GM12878 (cell line): ENCODE results near the gene CADM2.

ENCODE experiments used
- CHD1 ChIP-seq: IDR thresholded peaks from 2 replicates; pipeline ENCODE4 v1.6.1; 2012; ENCODE audit warnings: low read depth, low read length, improper control_type of control experiment
- GABPA ChIP-seq: IDR thresholded peaks from 2 replicates; pipeline ENCODE4 v1.6.1; 2014; ENCODE audit warnings: antibody characterized with exemption, low read depth, mild to moderate bottlenecking, inconsistent platforms
- JUND ChIP-seq: IDR thresholded peaks from 2 replicates; pipeline ENCODE4 v1.6.1; 2012; ENCODE audit warnings: low read depth, mild to moderate bottlenecking, low read length, improper control_type of control experiment, moderate library complexity
- MXI1 ChIP-seq: fragments of 150-350 bp; IDR thresholded peaks from 2 replicates; pipeline ENCODE4 v1.6.1; 2011; ENCODE audit warnings: low read depth, mild to moderate bottlenecking, inconsistent platforms, low read length, improper control_type of control experiment
- NBN ChIP-seq: fragments of 450-650 bp; IDR thresholded peaks from 2 replicates; pipeline ENCODE4 v1.6.1; 2016
- PBX3 ChIP-seq: IDR thresholded peaks from 2 replicates; pipeline ENCODE4 v1.6.1; 2011; ENCODE audit warnings: mild to moderate bottlenecking, low read depth, low read length, moderate library complexity; ENCODE audit not compliant: insufficient replicate concordance
- POLR2A ChIP-seq: IDR thresholded peaks from 2 replicates; pipeline ENCODE4 v1.6.1; 2011; ENCODE audit warnings: low read depth, mild to moderate bottlenecking, low read length
- POLR2AphosphoS5 ChIP-seq: IDR thresholded peaks from 2 replicates; pipeline ENCODE4 v1.6.1; 2011; ENCODE audit warnings: mild to moderate bottlenecking, low read length, inconsistent platforms
- SP1 ChIP-seq: IDR thresholded peaks from one replicate; pipeline ENCODE4 v1.6.1; 2011; ENCODE audit warnings: low read depth, low read length
- TAF1 ChIP-seq: IDR thresholded peaks from 2 replicates; pipeline ENCODE4 v1.6.1; 2011; ENCODE audit warnings: mild to moderate bottlenecking, low read depth, low read length, borderline replicate concordance
- TF ChIP-seq, protein P1 (sequence below), 3 experiments: IDR thresholded peaks in 2 of 3; conservative IDR thresholded peaks in 1 of 3; 2 replicates each; pipeline ENCODE4 v1.5.1; 2011; ENCODE audit warnings: low read depth in 3 of 3, low read length in 3 of 3, mild to moderate bottlenecking in 3 of 3, control low read depth in 2 of 3, moderate library complexity in 2 of 3, inconsistent platforms in 1 of 3, mixed read lengths in 1 of 3; ENCODE audit not compliant: control insufficient read depth in 2 of 3, insufficient read depth in 1 of 3; ENCODE audit errors: extremely low read depth in 1 of 3
- TF ChIP-seq, protein P2 (sequence below): IDR thresholded peaks from 2 replicates; pipeline ENCODE4 v1.6.1; 2011; ENCODE audit warnings: low read depth, mild to moderate bottlenecking, low read length, moderate library complexity, borderline replicate concordance; ENCODE audit errors: extremely low read depth
- TF ChIP-seq, protein P3 (sequence below): IDR thresholded peaks from 2 replicates; pipeline ENCODE4 v1.6.1; 2012; ENCODE audit warnings: low read depth, low read length, improper control_type of control experiment

- TF ChIP-seq, protein P1, sequence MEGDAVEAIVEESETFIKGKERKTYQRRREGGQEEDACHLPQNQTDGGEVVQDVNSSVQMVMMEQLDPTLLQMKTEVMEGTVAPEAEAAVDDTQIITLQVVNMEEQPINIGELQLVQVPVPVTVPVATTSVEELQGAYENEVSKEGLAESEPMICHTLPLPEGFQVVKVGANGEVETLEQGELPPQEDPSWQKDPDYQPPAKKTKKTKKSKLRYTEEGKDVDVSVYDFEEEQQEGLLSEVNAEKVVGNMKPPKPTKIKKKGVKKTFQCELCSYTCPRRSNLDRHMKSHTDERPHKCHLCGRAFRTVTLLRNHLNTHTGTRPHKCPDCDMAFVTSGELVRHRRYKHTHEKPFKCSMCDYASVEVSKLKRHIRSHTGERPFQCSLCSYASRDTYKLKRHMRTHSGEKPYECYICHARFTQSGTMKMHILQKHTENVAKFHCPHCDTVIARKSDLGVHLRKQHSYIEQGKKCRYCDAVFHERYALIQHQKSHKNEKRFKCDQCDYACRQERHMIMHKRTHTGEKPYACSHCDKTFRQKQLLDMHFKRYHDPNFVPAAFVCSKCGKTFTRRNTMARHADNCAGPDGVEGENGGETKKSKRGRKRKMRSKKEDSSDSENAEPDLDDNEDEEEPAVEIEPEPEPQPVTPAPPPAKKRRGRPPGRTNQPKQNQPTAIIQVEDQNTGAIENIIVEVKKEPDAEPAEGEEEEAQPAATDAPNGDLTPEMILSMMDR (IDR thresholded peaks at IDR 0.05 in 2 of 3, conservative IDR thresholded peaks at IDR 0.05 in 1 of 3; ENCODE audit: control insufficient read depth in 2 of 3, extremely low read depth in 1 of 3, insufficient read depth in 1 of 3, low read depth in 3 of 3, low read length in 3 of 3), result no peak
- no peak for TF ChIP-seq GABPA
- TF ChIP-seq, protein P2, sequence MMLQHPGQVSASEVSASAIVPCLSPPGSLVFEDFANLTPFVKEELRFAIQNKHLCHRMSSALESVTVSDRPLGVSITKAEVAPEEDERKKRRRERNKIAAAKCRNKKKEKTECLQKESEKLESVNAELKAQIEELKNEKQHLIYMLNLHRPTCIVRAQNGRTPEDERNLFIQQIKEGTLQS, result no peak
- TF ChIP-seq MXI1, result no peak
- no peak for TF ChIP-seq JUND
- no peak for TF ChIP-seq SP1
- no peak for TF ChIP-seq POLR2AphosphoS5
- TF ChIP-seq, protein P3, sequence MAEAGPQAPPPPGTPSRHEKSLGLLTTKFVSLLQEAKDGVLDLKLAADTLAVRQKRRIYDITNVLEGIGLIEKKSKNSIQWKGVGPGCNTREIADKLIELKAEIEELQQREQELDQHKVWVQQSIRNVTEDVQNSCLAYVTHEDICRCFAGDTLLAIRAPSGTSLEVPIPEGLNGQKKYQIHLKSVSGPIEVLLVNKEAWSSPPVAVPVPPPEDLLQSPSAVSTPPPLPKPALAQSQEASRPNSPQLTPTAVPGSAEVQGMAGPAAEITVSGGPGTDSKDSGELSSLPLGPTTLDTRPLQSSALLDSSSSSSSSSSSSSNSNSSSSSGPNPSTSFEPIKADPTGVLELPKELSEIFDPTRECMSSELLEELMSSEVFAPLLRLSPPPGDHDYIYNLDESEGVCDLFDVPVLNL, result no peak
- no peak for TF ChIP-seq CHD1
- no peak for TF ChIP-seq POLR2A
- no peak for TF ChIP-seq TAF1
- TF ChIP-seq PBX3, result no peak
- TF ChIP-seq NBN, result no peak
Measured at GRCh38 chr3:85185495-85185894, 226.7 kb downstream of the CADM2 start.
